CD4-positive, alpha-beta T cell treated with Interleukin-2 at 100 ng/mL for 4 hours (primary cell): ENCODE results near the gene ZFP36.

ENCODE experiments used
- DNase-seq: peaks from one replicate; pipeline ENCODE4 v3.0.0-alpha.2; 2020; ENCODE audit warnings: low spot score

The ZFP36 gene

GRCh38 chr19:39384839-39385568, 21.6 kb upstream of the ZFP36 start:
- no peak for DNase-seq

- DNase-seq, result no peak
Measured at GRCh38 chr19:39385629-39386411, 20.8 kb upstream of the ZFP36 start.

GRCh38 chr19:39386557-39386956, 20.1 kb upstream of the ZFP36 start:
- no peak for DNase-seq

- DNase-seq, result no peak
Measured at GRCh38 chr19:39388657-39389056, 18.0 kb upstream of the ZFP36 start.

GRCh38 chr19:39389631-39390414, 16.8 kb upstream of the ZFP36 start:
- DNase-seq, result no peak

- DNase-seq, result peak; percentile 73
Measured at GRCh38 chr19:39390451-39390750, 16.2 kb upstream of the ZFP36 start.

GRCh38 chr19:39390751-39391437, 15.8 kb upstream of the ZFP36 start, which contains the start of the genes MED29 and PAF1:
TSS of gene MED29 (plus strand) at chr19:39391378. CDS start at chr19:39391423, 45 bp downstream.
TSS of gene PAF1 (minus strand) at chr19:39391106. CDS start at chr19:39390864, 242 bp downstream.
- peak; percentile 99 for DNase-seq

- DNase-seq, result peak; percentile 95
Measured at GRCh38 chr19:39397360-39398296, 9.0 kb upstream of the ZFP36 start.

GRCh38 chr19:39398297-39398864, 8.3 kb upstream of the ZFP36 start:
- peak; percentile 80 for DNase-seq

- DNase-seq, result no peak
Measured at GRCh38 chr19:39399668-39400050, 7.0 kb upstream of the ZFP36 start.

GRCh38 chr19:39400061-39400460, 6.6 kb upstream of the ZFP36 start:
- DNase-seq, result no peak

GRCh38 chr19:39401070-39401548, 5.5 kb upstream of the ZFP36 start:
- no peak for DNase-seq

- DNase-seq, result peak; percentile 93
Measured at GRCh38 chr19:39401549-39402345, 4.9 kb upstream of the ZFP36 start.

GRCh38 chr19:39402346-39403300, 4.0 kb upstream of the ZFP36 start:
- peak; percentile 82 for DNase-seq

- peak; percentile 97 for DNase-seq
Measured at GRCh38 chr19:39403331-39404312, 3.0 kb upstream of the ZFP36 start.

- DNase-seq, result peak; percentile 35
Measured at GRCh38 chr19:39405261-39405957, 1.2 kb upstream of the ZFP36 start.
